Brain microvascular endothelial cell (primary cell): Measurements from ENCODE around the gene DIP2B.

Experiments used
- DNase-seq: peaks from one replicate; pipeline ENCODE4 v3.0.0-alpha.2; 2020
- H3K27ac ChIP-seq: fragments of 250-450 bp; sonication (Bioruptor Pico); 2 replicates; pipeline ENCODE4 v1.5.1; 2020; ENCODE audit warnings: mild to moderate bottlenecking, moderate library complexity
- H3K27me3 ChIP-seq: fragments of 250-450 bp; sonication (Bioruptor Pico); replicated peaks from 2 replicates; pipeline ENCODE4 v1.5.1; 2020; ENCODE audit warnings: mild to moderate bottlenecking
- H3K36me3 ChIP-seq: fragments of 250-450 bp; sonication (Bioruptor Pico); replicated peaks from 2 replicates; pipeline ENCODE4 v1.5.1; 2020; ENCODE audit warnings: mild to moderate bottlenecking
- H3K4me3 ChIP-seq: 2 replicates; pipeline ENCODE4 v1.5.1; 2011; ENCODE audit warnings: low read depth, mild to moderate bottlenecking, control low read depth, low read length, moderate library complexity
- in situ Hi-C: cut with HindIII; loops from 2 replicates; pipeline ENCODE4 v1.10.0; 2017; ENCODE audit warnings: low sequenced_read_pairs, low pct_ligation_motif_present
- TF ChIP-seq, protein P1 (sequence below): IDR thresholded peaks from 2 replicates; pipeline ENCODE4 v1.5.1; 2011; ENCODE audit warnings: low read depth, mild to moderate bottlenecking, moderate library complexity, low read length, control low read depth, inconsistent platforms; ENCODE audit errors: missing control alignments

The DIP2B gene

DNA sequence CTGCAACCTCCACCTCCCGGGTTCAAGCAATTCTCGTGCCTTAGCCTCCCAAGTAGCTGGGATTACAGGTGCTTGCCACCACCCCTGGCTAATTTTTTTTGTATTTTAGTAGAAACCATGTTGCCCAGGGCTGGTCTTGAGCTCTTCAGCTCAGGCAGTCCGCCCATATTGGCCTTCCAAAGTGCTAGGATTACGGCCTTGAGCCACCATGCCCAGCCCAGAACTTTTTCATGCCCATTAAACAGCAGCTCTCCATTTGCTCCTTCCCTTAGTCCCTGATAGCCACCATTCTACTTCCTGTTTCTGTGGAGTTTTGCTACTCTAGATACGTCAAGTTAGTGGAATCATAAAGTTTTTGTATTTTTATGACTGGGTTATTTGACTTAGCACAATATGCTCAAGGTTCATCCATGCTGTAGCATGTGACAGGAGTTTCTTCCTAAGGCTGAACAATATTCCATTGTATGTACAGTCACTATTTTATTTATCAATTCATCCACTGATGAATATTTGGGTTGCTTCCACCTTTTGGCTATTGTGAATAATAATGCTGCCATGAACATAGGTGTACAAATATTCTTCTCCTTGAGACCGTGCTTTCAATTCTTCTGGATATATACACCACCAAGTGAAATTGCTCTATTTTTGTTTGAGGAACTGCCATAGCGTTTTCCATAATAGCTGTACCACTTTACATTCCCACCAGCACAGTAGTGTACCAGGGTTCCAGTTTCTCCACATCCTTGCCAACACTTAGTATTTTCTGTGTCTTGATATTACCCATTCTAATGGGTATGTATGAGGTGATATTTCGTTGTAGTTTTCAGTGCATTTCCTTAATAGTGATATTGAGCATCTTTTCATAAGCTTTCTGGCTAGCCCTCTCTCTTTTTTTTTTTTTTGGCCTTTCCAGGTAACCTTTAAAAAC is 274.1 kb downstream of the DIP2B start:
- TF ChIP-seq, protein P1, sequence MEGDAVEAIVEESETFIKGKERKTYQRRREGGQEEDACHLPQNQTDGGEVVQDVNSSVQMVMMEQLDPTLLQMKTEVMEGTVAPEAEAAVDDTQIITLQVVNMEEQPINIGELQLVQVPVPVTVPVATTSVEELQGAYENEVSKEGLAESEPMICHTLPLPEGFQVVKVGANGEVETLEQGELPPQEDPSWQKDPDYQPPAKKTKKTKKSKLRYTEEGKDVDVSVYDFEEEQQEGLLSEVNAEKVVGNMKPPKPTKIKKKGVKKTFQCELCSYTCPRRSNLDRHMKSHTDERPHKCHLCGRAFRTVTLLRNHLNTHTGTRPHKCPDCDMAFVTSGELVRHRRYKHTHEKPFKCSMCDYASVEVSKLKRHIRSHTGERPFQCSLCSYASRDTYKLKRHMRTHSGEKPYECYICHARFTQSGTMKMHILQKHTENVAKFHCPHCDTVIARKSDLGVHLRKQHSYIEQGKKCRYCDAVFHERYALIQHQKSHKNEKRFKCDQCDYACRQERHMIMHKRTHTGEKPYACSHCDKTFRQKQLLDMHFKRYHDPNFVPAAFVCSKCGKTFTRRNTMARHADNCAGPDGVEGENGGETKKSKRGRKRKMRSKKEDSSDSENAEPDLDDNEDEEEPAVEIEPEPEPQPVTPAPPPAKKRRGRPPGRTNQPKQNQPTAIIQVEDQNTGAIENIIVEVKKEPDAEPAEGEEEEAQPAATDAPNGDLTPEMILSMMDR, result no peak
- no peaks in the 10 kb centered on the region for H3K36me3 ChIP-seq
- no peak overlapping the region for H3K27ac ChIP-seq
- in situ Hi-C loops, result no loop called here
- H3K27me3 ChIP-seq, result no peaks in the 10 kb centered on the region
- H3K4me3 ChIP-seq, result no peak overlapping the region
- no peak for DNase-seq

DNA sequence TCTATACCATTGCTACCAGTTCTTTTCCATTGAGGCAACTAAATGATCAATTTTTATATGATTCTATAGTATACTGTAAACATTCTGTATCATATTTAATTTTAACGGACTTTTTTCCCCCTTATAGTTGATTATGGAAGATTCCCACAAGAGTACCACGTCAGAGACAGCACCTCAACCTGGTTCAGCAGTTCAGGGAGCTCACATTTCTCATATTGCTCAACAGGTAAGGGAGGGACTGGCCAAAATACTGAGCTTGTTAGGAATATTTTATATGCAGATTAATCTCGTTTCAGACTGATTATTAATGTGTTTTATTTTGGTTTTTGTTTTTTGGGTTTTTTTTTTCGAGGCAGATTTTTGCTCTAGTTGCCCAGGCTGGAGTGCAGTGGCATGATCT is 275.2 kb downstream of the DIP2B start:
- TF ChIP-seq, protein P1, result no peak
- Histone ChIP-seq H3K4me3 (no peak overlapping the region), H3K27ac (no peak overlapping the region), H3K36me3 (no peaks in the 10 kb centered on the region), H3K27me3 (no peaks in the 10 kb centered on the region)
- no peak for DNase-seq
- in situ Hi-C loops, result no loop called here

DNA sequence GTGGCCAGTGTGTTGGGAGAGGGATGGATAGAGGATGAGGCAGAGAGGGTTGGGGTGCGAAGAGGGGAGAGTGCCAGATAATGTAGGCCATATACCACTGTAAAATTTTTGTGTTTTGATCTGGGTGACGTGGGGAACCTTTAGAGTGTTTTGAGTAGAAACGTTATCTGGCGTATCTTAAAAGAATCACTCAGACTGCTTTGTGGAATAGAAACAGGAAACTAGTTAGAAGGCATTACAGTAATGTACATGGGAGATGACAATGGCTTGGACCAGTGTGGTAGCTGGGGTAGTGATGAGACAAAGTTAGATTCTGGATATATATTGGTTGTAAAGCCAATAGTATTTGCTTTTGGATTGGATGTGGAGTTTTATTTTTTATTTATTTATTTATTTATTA is 279.7 kb downstream of the DIP2B start:
- Histone ChIP-seq H3K36me3 (no peaks in the 10 kb centered on the region), H3K4me3 (no peak overlapping the region), H3K27ac (no peak overlapping the region), H3K27me3 (no peaks in the 10 kb centered on the region)
- in situ Hi-C loops, result no loop called here
- TF ChIP-seq, protein P1, result no peak
- DNase-seq, result no peak

DNA sequence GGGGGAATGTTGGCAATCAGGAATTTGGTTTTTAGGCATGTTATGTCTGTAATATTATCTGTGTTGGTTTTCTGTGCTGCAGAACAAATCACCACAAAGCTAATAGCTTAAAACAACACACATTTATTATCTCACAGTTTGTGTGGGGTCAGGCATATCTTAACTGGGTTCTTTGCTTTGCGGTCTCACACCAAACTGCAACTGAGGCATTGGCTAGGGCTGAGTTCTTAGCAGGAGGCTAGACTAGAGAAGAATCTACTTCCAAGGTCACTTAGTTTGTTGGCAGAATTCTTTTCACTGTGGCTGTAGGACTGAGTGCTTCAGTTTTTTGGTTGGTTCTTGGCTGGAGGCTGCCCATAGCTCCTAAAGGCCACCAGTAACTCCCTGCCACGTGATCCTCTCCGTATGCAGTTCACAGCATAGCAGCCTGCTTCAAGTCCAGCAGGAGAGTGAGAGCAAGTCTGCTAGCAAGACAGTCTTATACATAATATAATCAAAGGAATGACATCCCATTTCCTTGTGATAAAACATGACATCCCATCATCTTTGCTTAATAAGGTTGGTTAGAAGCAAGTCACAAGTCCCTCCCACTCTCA is 280.7 kb downstream of the DIP2B start:
- H3K27me3 ChIP-seq, result no peaks in the 10 kb centered on the region
- in situ Hi-C loops, result no loop called here
- no peak overlapping the region for H3K4me3 ChIP-seq
- H3K27ac ChIP-seq, result peak overlapping the region; percentile 80
- H3K36me3 ChIP-seq, result no peaks in the 10 kb centered on the region
- DNase-seq, result peak; percentile 72
- TF ChIP-seq, protein P1, result no peak

DNA sequence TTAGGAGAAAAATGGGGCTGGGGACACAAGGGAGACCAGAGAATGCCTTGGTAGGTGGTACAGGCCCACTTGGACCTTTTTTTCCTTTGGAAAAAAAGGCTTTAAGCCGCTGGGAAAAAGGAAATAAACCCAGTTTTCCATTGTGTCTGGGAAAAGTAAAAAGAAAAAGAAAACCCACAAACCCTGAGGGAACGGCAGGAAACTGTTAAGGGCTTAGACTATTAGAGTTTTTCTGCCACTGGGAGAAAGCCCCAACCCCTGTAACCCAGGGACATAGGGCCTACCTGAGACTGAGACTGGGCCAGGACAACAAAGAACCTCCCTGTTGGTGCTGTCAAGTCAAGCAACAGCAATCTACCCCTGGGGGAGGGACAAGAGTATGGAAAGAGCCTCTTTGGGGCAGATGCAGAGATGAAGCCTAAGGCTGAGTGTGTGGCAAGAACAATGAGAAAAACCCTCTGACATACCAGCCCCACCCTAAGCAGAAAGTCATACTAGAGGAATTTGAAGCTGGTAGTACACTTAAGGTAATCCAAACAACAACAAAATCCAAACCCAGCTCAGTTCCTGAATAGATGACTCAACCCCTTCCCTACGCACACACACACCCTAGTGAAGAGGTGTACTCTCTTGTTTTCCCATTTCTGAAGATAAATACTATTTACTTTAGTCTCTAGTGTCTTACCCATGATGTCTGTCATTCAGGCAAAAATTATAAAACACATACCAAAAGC is 281.9 kb downstream of the DIP2B start:
- Histone ChIP-seq H3K27ac (peak overlapping the region; percentile 80), H3K36me3 (no peaks in the 10 kb centered on the region), H3K27me3 (no peaks in the 10 kb centered on the region), H3K4me3 (no peak overlapping the region)
- DNase-seq, result peak; percentile 86
- TF ChIP-seq, protein P1, result no peak
- in situ Hi-C loops, result no loop called here
